ENCODE data around the gene TTI1.
A peak's percentile ranks its signal among the peaks of the same experiment; 100 is the strongest.

The TTI1 gene

DNA sequence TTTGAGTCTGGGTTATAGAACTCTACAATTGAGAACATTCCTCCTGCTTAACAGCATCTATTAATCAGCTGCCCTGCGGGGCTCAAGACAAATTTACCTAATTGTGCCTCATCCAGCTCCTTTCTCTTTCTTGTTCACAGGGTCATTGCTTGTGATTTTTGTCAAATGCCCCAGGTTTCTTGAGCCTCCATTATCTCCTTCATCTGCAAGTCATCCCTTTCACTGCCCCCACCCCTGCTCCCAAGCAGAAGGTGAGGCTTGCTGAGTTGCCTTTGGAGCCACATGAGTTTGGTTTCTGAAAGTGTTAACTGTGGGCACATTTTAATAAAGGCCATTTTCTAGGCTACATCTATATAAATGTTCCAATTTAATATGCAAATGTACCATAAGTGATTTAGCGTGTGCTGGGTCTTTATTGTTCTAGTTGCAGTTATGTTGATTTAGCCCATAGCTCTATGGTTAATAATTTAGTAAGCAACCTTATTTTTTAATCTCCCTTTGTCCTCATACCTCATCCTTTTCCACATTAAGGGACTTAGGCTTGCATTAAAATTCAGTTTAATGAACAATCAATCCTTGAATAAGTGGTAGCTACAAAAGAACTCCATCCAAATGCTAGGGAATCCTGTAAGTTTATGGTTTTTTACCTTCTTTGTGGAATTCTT, 74.3 kb downstream of the TTI1 start:
- DNase-seq: no peak

DNA sequence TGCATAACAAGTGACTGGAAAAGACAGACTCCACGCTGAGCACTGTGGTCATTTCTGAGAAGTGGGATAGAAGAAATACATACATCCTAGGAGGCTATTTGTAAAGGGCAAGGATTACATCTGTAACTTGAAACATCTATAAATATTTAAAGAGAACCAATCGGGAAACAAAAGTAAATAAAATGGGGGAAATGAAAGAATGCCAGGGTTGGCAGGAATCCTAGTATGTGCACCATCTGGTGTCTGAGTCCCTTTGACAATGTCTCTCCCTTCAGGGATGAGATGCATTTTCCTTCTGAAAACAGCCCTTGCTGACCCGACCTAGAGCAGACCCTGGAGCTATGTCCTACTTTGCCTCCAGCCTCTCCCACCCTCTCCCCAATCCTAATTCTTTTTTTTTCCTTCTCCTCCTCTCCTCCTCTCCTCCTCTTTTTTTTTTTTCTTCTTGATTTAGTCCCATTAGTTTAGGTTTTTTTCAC, 77.1 kb downstream of the TTI1 start:
- no peak for DNase-seq

GRCh38 chr20:37955511-37955910, 77.7 kb downstream of the TTI1 start:
- no peak for DNase-seq

GRCh38 chr20:37954626-37955025, 78.6 kb downstream of the TTI1 start:
- no peak for DNase-seq

DNA sequence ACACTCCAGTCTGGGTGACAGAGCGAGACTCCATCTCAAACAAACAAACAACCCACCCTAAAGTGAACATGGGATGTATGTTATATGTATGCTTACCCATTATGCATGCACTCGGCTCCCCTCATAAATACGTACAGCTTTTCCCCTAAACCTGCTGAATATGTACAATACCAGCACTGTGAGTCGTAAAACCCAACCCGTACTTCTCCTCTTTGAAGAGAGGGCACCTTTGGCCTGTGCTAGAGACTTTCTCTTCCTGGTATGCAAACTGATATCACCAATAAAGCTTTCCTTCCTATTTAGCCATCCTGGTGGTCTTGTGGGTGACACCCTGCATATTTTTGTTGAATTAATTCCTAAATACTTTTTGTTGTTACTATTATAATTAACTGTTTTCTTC, 79.1 kb downstream of the TTI1 start:
- no peak for DNase-seq

GRCh38 chr20:37948956-37949355, 84.3 kb downstream of the TTI1 start:
- DNase-seq: no peak

- no peak for DNase-seq
These were observed 85.3 kb downstream of the TTI1 start for GRCh38 chr20:37947943-37948342.

- DNase-seq: no peak
These were observed 86.3 kb downstream of the TTI1 start for GRCh38 chr20:37946946-37947345.

DNA sequence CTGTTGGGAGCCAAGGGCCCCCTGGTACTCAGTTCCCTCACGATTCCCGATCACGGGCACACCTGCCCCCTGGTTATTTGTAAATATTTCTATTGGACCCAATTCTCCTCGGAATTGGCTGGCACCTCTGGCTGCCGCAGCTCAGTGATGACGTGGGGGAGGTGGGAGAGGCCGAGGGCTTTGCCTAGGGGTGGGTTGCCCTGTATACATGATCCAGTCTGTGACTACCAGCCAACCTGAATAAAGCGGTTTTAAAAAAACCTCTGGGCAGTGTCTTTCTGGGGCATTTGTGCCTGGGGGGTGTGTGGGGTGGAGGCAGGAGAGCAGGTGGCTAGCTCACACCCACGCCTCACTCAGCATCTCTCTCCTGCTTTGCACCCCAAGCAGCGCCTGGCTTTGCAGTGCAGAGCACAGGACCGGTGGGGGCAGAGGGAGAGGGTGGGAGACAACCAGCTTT, 88.1 kb downstream of the TTI1 start:
- no peak for DNase-seq

DNA sequence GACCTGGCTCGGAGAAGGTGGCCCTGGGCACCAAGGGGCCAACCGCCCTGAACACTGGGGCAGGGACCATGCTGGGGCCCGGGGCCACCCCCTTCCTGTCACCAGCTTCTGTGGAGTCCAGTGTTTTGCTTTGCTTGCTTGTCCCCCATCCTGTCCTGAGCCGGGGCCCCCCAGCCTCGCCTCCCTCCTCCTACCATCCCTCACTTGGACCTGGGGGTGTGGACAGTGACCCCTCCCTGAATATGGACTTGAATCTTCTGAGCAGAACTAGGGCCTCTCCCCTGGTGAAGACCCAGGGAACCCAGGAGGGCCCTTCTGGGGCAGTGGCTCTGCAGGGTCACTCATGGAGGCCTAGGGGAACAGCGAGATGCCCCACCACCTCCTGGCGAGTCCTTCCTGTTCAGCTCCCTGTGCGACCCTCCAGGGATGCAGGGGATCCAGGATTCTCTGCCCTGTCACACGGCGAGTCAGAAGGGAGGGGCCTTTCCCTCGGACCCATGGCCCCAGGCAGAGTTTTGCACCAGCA, 88.7 kb downstream of the TTI1 start:
- no peak for DNase-seq

GRCh38 chr20:37943501-37944455, 89.5 kb downstream of the TTI1 start:
- DNase-seq: peak; percentile 41

- no peak for DNase-seq
These were observed 90.2 kb downstream of the TTI1 start for GRCh38 chr20:37943033-37943432.

DNA sequence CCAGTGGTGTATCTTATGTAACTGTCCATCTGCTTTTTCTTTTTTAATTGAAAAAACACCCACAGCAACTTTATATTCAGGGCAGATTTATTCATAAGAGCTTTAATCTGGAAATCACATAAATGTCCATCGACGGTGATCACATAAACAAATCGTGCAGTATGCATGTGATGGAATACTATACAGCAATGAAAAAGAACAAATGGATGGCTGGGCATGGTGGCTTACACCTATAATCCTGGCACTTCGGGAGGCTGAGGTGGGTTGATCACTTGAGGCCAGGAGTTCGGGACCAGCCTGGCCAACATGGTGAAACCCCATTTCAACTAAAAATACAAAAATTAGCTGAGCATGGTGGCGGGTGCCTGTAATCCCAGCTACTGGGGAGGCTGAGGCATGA, 91.3 kb downstream of the TTI1 start:
- no peak for DNase-seq

GRCh38 chr20:37941332-37941731, 91.9 kb downstream of the TTI1 start:
- peak; percentile 69 for DNase-seq

DNA sequence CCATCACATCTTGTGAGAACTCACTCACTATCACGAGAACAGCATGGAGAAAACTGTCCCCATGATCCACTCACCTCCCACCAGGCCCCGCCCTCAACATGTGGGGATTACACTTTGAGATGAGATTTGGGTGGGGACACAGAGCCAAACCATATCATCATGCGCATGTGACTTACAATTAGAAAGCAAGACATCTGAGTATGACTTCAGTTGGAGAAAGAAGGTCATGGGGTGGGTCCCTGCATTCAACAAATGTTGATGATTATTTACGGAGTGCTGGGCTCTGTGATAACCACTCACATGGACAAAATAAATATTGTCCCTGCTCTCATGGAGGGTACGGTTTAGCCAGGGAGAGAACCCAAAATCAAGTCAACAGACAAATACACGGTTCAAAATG, 92.4 kb downstream of the TTI1 start:
- peak; percentile 6 for DNase-seq

DNA sequence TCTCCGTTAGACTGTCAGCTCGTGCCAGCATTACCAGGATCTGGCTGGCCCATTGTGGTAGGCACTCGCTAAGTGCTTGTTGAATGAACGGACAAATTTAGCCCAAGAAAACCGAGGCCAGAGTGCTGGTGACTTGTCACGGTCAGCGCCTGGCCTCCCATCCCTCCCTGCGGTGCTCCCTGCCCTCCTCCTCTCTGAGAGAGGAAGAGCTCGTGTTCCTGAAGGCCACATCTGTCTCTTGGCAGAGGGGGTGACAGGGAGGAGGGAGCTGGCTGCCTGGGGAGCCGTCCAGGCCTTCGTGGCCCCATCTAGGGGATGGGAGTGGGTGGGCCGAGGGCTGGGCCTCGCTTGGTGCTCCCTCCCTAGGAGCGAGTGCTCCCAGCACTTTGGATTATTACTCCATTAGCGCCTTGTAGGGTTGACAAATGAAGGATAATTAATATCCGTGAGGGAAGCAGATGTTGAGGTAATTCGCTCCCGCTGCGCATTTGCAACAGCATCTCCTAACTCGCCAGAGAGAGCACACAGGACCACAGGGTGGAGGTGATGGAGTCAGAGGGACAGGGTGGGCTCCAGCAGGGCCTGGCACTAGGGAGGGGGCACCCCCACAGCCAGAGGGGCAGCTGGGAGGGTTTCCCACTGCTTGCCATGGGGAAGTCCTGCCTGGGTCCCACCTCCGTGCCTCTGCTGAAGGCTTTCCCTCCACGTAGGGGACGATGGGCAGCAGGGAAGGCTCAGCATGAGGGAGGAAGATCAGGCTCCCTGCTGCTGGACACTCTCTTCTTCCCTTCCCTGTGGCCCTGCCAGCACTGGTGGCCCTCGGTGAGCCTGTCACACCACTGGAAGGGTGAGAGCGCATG, 93.3 kb downstream of the TTI1 start:
- peak; percentile 13 for DNase-seq

DNA sequence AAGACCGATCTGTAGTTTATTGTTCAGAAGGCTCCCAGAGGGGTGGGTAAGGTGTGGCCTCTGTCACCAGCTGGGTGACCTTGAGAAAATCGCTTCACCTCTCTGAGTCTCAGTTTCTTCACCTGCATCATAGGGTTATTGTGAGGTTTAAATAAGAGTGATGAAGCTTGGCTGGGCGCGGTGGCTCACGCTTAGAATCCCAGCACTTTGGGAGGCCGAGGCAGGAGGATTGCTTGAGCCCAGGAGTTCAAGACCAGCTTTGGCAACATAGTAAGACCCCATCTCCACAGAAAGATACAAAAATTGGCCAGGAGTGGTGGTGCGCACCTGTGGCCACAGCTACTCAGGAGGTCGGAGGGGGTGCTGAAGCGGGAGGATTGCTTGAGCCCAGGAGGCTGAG, 94.3 kb downstream of the TTI1 start:
- DNase-seq: no peak

DNA sequence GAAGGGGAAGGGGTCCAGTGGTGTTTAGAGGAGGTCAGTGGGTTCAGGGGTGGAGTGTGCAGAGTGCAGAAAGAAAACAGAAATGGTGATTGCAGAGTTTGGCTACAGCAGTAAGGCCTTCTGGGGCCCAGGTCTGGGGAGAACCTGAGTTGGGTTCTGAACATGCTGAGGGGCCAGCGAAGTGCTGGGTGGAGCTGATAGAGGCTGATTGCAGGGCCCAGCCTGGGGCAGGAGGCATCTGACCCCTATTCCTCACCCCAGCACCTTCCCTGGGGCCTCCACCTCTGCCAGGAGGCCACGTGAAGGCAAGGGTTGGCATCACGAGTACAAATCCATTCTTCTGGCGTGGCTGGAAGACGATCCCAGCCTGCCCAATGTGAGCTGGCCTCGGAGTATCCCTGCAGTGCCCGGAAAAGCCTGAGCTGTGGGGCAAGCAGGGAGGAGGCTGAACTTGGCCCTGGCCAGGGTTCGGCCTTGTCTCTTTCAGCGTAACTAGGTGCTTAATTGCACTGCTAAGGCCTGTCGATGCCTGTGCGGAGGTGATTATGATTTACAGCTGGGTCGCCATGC, 95.0 kb downstream of the TTI1 start:
- DNase-seq: peak; percentile 18

- peak; percentile 4 for DNase-seq
These were observed 95.6 kb downstream of the TTI1 start for GRCh38 chr20:37937686-37938085.

DNA sequence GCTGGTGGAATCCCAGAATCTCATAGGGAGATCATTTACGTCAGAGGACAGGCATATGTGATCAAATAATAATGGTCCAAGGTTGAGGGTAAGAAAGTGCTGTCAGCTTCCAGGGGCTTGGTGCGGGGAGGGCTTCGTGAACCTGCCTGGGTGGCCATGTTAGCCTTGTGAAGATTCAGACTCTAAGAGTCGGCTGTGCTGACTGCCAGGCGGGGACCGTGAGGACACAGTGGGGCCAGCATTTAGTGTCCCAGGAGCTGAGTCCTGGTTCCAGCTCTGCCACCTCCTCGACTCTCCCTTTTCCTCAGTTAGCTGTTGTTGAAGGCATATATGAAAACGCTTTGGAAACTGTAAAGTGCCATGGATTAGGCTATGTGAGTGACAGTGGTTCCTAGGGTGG, 96.8 kb downstream of the TTI1 start:
- no peak for DNase-seq

DNA sequence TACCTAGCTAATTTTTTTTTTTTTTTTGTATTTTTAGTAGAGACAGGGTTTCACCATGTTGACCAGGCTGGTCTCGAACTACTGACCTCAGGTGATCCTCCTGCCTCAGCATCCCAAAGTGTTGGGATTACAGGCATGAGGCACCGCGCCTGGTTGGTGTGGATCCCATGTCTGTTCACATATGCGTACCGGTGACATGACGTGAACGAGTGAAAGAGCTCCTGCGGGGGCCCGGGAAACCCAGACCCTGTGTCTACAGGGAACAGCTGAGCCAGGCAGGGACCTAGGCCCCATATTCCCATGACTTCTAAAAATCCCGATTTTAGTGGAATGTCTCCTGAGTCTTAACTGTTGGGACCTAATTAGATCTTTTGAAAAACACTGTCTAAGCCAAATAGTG, 97.2 kb downstream of the TTI1 start:
- no peak for DNase-seq

GRCh38 chr20:37935435-37935834, 97.8 kb downstream of the TTI1 start:
- DNase-seq: no peak

Data from 8988T (cell line).